ENCODE measurements around the gene DDX39B. TPM values are rescaled to one million over a fixed set of nuclear protein-coding genes. Genes with fewer than 3 reads are reported as not detected.

DDX39B gene
- total RNA-seq, 1 donor from 2014 or later: 331 TPM

GRCh38 chr6:31541059-31541657 is 645 bp downstream of the DDX39B start:
- Mint-ChIP-seq H3K9me3 (ENCODE audit: unreplicated experiment) (no peaks in the 10 kb centered on the region), H3K27me3 (ENCODE audit: unreplicated experiment) (no peaks in the 10 kb centered on the region), H3K4me1 (ENCODE audit: unreplicated experiment) (peaks cover 44% of the 10 kb centered on the region), H3K27ac (ENCODE audit: unreplicated experiment) (peak overlapping the region; percentile 99), H3K4me3 (ENCODE audit: unreplicated experiment) (peak overlapping the region; percentile 96), H3K36me3 (ENCODE audit: unreplicated experiment) (peaks cover 34% of the 10 kb centered on the region)
- no peak for DNase-seq (ENCODE audit: extremely low spot score, unreplicated experiment)
- no peak for TF ChIP-seq CTCF (IDR thresholded peaks at IDR 0.05)

- H3K4me1 Mint-ChIP-seq (ENCODE audit: unreplicated experiment): peaks cover 38% of the 10 kb centered on the region
- no peaks in the 10 kb centered on the region for H3K27me3 Mint-ChIP-seq (ENCODE audit: unreplicated experiment)
- peaks cover 39% of the 10 kb centered on the region for H3K36me3 Mint-ChIP-seq (ENCODE audit: unreplicated experiment)
- no peak for TF ChIP-seq CTCF (IDR thresholded peaks at IDR 0.05)
- no peak for DNase-seq (ENCODE audit: extremely low spot score, unreplicated experiment)
- no peaks in the 10 kb centered on the region for H3K9me3 Mint-ChIP-seq (ENCODE audit: unreplicated experiment)
- H3K4me3 Mint-ChIP-seq (ENCODE audit: unreplicated experiment): peak overlapping the region; percentile 96
- peak overlapping the region; percentile 99 for H3K27ac Mint-ChIP-seq (ENCODE audit: unreplicated experiment)
Measured at GRCh38 chr6:31540640-31541039, 1.2 kb downstream of the DDX39B start.

GRCh38 chr6:31538805-31539400 is 2.9 kb downstream of the DDX39B start:
- Mint-ChIP-seq H3K27me3 (ENCODE audit: unreplicated experiment) (no peaks in the 10 kb centered on the region), H3K9me3 (ENCODE audit: unreplicated experiment) (no peaks in the 10 kb centered on the region), H3K4me1 (ENCODE audit: unreplicated experiment) (peaks cover 34% of the 10 kb centered on the region), H3K4me3 (ENCODE audit: unreplicated experiment) (peak overlapping the region; percentile 96), H3K36me3 (ENCODE audit: unreplicated experiment) (peaks cover 56% of the 10 kb centered on the region), H3K27ac (ENCODE audit: unreplicated experiment) (peak overlapping the region; percentile 9)
- no peak for TF ChIP-seq CTCF (IDR thresholded peaks at IDR 0.05)
- DNase-seq (ENCODE audit: extremely low spot score, unreplicated experiment): no peak

GRCh38 chr6:31535538-31536324 is 6.1 kb downstream of the DDX39B start:
- Mint-ChIP-seq H3K27me3 (ENCODE audit: unreplicated experiment) (no peaks in the 10 kb centered on the region), H3K4me1 (ENCODE audit: unreplicated experiment) (peaks cover 27% of the 10 kb centered on the region), H3K4me3 (ENCODE audit: unreplicated experiment) (no peak overlapping the region), H3K9me3 (ENCODE audit: unreplicated experiment) (no peaks in the 10 kb centered on the region), H3K27ac (ENCODE audit: unreplicated experiment) (no peak overlapping the region), H3K36me3 (ENCODE audit: unreplicated experiment) (peaks cover 78% of the 10 kb centered on the region)
- no peak for DNase-seq (ENCODE audit: extremely low spot score, unreplicated experiment)
- TF ChIP-seq CTCF (IDR thresholded peaks at IDR 0.05): no peak

GRCh38 chr6:31534521-31535040 is 7.2 kb downstream of the DDX39B start:
- Mint-ChIP-seq H3K4me1 (ENCODE audit: unreplicated experiment) (peaks cover 17% of the 10 kb centered on the region), H3K36me3 (ENCODE audit: unreplicated experiment) (peaks cover 76% of the 10 kb centered on the region), H3K9me3 (ENCODE audit: unreplicated experiment) (no peaks in the 10 kb centered on the region), H3K4me3 (ENCODE audit: unreplicated experiment) (no peak overlapping the region), H3K27ac (ENCODE audit: unreplicated experiment) (no peak overlapping the region), H3K27me3 (ENCODE audit: unreplicated experiment) (no peaks in the 10 kb centered on the region)
- no peak for TF ChIP-seq CTCF (IDR thresholded peaks at IDR 0.05)
- DNase-seq (ENCODE audit: extremely low spot score, unreplicated experiment): no peak

Measured in osteocyte (in vitro differentiated cells).